Subcutaneous abdominal adipose tissue (tissue), 5 donors: ENCODE measurements around the gene FOSB.
A peak's percentile ranks its signal among the peaks of the same experiment; 100 is the strongest.

Experiments
- H3K27ac ChIP-seq: one replicate; pipeline ENCODE4 v1.7.0; 2013; ENCODE audit warnings: low read depth, mild to moderate bottlenecking, inconsistent platforms, low read length, moderate library complexity
- H3K27me3 ChIP-seq, 5 donors: one replicate each; pipeline ENCODE4 v1.7.0; 2013; ENCODE audit warnings: low read length in 5 of 5, inconsistent platforms in 1 of 5; ENCODE audit not compliant: control insufficient read depth in 5 of 5, insufficient read depth in 4 of 5
- H3K36me3 ChIP-seq, 5 donors: one replicate each; pipeline ENCODE4 v1.7.0; 2013; ENCODE audit warnings: low read length in 5 of 5; ENCODE audit not compliant: control insufficient read depth in 5 of 5, insufficient read depth in 5 of 5
- H3K4me1 ChIP-seq, 5 donors: one replicate each; pipeline ENCODE4 v1.7.0; 2013; ENCODE audit warnings: low read length in 5 of 5, mild to moderate bottlenecking in 3 of 5, moderate library complexity in 1 of 5; ENCODE audit not compliant: control insufficient read depth in 5 of 5, insufficient read depth in 5 of 5
- H3K4me3 ChIP-seq, 5 donors: one replicate each; pipeline ENCODE4 v1.7.0; 2013; ENCODE audit warnings: low read length in 5 of 5, low read depth in 1 of 5
- H3K9ac ChIP-seq, 5 donors: one replicate each; pipeline ENCODE4 v1.7.0; 2013; ENCODE audit warnings: low read length in 5 of 5, mild to moderate bottlenecking in 4 of 5, moderate library complexity in 3 of 5
- H3K9me3 ChIP-seq, 5 donors: one replicate each; pipeline ENCODE4 v1.7.0; 2013; ENCODE audit warnings: low read length in 5 of 5; ENCODE audit not compliant: control insufficient read depth in 5 of 5
- donor health status: healthy.
- donor health status: healthy.
- donor health status: healthy.
- donor health status: healthy.
- donor health status: healthy.

The FOSB gene

GRCh38 chr19:45501730-45502014 is 33.9 kb downstream of the FOSB start:
- peak overlapping the region; percentile 30 for H3K27ac ChIP-seq
- no peak overlapping the region for H3K9ac ChIP-seq
- H3K9me3 ChIP-seq: no peaks in the 10 kb centered on the region
- H3K27me3 ChIP-seq: peaks cover 10 to 18% (median 15%) of the 10 kb centered on the region in 5 donors
- no peaks in the 10 kb centered on the region for H3K36me3 ChIP-seq
- H3K4me3 ChIP-seq: peak overlapping the region in 1 of 5 donors; percentile 7
- H3K4me1 ChIP-seq: peaks cover 0 to 49% (median 29%) of the 10 kb centered on the region in 5 donors

- peak overlapping the region; percentile 30 for H3K27ac ChIP-seq
- H3K9me3 ChIP-seq: no peaks in the 10 kb centered on the region
- peaks cover 0 to 51% (median 30%) of the 10 kb centered on the region in 5 donors for H3K4me1 ChIP-seq
- peaks cover 10 to 18% (median 15%) of the 10 kb centered on the region in 5 donors for H3K27me3 ChIP-seq
- H3K9ac ChIP-seq: no peak overlapping the region
- peak overlapping the region in 1 of 5 donors; percentile 7 for H3K4me3 ChIP-seq
- H3K36me3 ChIP-seq: no peaks in the 10 kb centered on the region
These were observed 34.3 kb downstream of the FOSB start for GRCh38 chr19:45502111-45502510.

DNA sequence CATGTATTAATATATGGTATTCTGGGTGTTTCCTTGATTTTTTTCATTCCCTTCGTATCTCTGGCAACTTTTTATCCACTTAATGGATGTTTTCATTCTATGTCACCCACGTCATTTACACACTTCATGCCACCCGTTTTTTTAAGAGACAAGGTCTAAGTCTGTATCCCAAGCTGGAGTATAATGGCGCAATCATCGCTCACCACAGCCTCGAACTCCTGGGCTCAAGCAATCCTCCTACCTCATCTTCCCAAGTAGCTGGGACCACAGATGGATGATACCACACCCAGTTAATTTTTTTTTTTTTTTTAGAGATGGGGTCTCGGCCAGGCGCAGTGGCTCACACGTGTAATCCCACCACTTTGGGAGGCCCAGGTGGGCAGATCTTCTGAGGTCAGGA is 36.1 kb downstream of the FOSB start:
- H3K9ac ChIP-seq: no peak overlapping the region

DNA sequence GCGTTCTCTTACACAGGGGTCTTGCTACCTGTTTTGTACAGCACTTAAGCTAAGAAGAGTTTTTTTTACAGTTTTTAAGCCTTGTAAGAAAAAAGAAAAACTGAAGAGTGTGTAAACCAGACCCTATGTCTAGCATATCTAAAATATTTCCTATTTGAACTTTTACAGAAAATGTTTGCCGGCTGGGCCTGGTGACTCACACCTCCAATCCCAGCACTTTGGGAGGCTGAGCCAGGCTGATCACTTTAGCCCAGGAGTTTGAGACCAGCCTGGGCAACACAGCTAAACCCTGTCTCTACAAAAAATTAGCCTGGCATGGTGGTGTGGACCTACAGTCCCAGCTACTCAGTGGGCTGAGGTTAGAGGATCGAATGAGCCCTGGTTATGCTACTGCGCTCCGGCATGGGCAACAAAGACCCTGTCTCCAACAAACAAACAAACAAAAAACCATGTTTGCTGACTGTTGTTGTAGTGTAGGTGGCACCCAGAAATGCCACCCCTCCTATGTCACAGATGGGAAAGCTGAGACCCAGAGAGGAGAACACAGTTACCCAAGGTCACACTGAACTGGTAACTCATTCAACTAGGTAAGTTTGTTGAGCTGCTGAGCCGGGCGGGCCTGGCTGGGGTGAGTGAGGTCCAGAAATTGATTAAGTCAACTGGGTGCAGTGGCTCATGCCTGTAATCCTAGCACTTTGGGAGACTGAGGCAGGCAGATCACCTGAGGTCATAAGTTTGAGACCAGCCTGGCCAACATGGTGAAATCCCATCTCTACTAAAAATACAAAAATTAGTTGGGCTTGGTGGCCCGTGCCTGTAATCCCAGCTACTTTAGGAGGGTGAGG is 37.6 kb downstream of the FOSB start:
- Histone ChIP-seq H3K36me3 (no peaks in the 10 kb centered on the region), H3K9me3 (no peaks in the 10 kb centered on the region), H3K27me3 (peaks cover 0 to 6% (median 0%) of the 10 kb centered on the region in 5 donors), H3K4me3 (no peak overlapping the region), H3K9ac (no peak overlapping the region), H3K4me1 (peaks cover 0 to 51% (median 38%) of the 10 kb centered on the region in 5 donors), H3K27ac (peak overlapping the region; percentile 87)

More for the DNA sequence above, 36.1 kb downstream of the FOSB start:
- Histone ChIP-seq H3K27ac (no peak overlapping the region), H3K36me3 (no peaks in the 10 kb centered on the region), H3K4me3 (no peak overlapping the region), H3K4me1 (peaks cover 0 to 49% (median 33%) of the 10 kb centered on the region in 5 donors), H3K9me3 (no peaks in the 10 kb centered on the region), H3K27me3 (peaks cover 5 to 12% (median 7%) of the 10 kb centered on the region in 5 donors)

GRCh38 chr19:45505996-45506245 is 38.1 kb downstream of the FOSB start:
- peaks cover 0 to 6% (median 0%) of the 10 kb centered on the region in 5 donors for H3K27me3 ChIP-seq
- H3K9ac ChIP-seq: peak overlapping the region in 3 of 5 donors; percentile 53 to 88 (median 73)
- H3K9me3 ChIP-seq: no peaks in the 10 kb centered on the region
- H3K4me3 ChIP-seq: peak overlapping the region in 4 of 5 donors; percentile 61 to 93 (median 86)
- peak overlapping the region; percentile 87 for H3K27ac ChIP-seq
- no peaks in the 10 kb centered on the region for H3K36me3 ChIP-seq
- H3K4me1 ChIP-seq: peaks cover 0 to 53% (median 38%) of the 10 kb centered on the region in 5 donors

DNA sequence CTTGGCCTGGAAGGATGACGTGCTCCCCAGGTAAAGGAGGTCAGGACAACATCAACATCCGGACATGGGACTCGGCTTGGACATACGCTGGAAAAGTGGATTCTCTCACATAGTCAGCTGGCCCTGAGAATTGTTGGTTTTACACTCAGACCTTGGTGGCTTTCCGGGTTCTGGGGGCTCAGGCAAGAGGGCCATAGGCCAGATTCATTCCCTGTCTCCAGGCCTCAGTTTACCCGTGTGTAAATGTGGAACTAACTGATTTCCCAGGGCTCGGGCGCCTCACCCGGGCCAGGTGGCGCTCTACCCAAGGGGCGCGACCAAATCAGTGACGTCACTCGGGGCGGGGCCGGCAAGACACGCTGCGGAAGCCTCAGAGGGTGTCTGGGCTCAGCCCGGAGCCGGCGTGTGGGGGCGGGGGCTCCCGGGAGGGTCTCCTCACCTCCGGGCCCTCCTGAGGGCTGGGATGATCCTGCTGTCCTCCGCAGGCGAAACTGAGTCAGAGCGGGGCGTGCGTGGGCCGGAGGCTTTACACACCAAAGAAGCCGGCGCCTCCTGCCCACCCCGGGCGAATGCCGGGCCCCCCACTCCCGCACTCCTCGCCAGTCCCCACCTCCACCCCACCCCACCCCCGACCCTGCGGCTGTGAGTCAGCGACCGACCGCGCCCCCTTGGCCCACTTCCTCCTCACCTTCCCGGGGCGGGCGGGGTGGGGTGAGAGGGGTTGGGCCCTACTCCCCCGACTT is 38.6 kb downstream of the FOSB start:
- H3K9ac ChIP-seq: peak overlapping the region in 4 of 5 donors; percentile 53 to 92 (median 88)
- no peaks in the 10 kb centered on the region for H3K36me3 ChIP-seq
- H3K9me3 ChIP-seq: no peaks in the 10 kb centered on the region
- H3K27me3 ChIP-seq: peaks cover 0 to 4% (median 0%) of the 10 kb centered on the region in 5 donors
- H3K4me1 ChIP-seq: peaks cover 0 to 53% (median 39%) of the 10 kb centered on the region in 5 donors
- peak overlapping the region; percentile 80 to 97 (median 93) for H3K4me3 ChIP-seq
- H3K27ac ChIP-seq: peak overlapping the region; percentile 87

DNA sequence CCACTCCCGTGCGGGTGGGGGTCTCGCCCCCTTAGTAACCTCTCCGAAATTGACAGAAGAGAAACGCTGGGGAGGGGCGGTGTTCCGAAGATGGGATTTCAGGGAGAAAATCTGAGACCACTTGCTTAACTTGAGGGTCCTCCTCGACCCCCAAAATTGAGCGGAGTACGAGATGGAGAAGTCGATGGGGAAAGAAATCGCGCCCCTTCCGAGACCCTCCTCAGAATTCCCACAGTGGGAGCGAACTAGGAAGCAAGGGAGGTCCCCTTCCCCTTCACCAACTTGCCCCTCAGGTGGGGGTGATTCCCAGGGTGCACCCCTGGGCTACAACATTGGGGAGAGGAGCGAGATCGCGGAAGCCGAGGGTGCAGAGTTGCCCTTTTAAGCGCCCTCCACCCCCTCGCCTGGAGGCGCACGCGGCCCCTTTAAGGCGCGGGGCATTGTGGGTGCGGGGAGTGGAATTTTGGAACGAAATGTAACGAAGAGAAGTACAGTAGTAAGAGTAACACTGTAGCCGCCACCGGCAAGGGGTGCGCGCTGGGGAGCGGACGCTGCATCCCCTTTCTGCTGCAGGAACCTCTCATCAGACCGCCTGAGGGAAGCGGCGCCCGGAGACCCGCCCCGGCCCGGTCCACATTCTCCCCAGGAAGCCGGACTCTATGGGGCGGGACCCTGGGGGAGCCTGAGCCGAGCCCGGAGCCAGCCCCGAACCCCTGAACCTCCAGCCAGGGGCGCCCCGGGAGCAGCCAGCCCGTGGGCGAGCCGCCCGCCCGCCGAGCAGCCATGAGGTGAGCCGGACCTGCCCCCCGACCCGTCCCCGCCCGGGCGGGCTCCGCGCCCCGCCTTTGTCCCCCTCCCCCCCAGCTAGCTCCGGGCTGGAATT is 39.4 kb downstream of the FOSB start, which contains the start of gene VASP:
VASP (plus strand) TSS at position 491 of the 883 bp plus-strand sequence; CDS start at position 784, 293 bp downstream.
- Histone ChIP-seq H3K9ac (peak within 1 kb of the TSS; percentile 77 to 94 (median 88)), H3K9me3 (no peaks in the 10 kb centered on the region), H3K27ac (peak within 1 kb of the TSS; percentile 87), H3K27me3 (no peaks in the 10 kb centered on the region), H3K4me3 (peak within 1 kb of the TSS; percentile 80 to 97 (median 93)), H3K4me1 (peaks cover 0 to 55% (median 46%) of the 10 kb centered on the region in 5 donors), H3K36me3 (no peaks in the 10 kb centered on the region)

GRCh38 chr19:45507872-45508416 is 40.1 kb downstream of the FOSB start:
- no peaks in the 10 kb centered on the region for H3K9me3 ChIP-seq
- H3K9ac ChIP-seq: peak overlapping the region; percentile 48 to 94 (median 88)
- no peaks in the 10 kb centered on the region for H3K27me3 ChIP-seq
- no peaks in the 10 kb centered on the region for H3K36me3 ChIP-seq
- H3K4me1 ChIP-seq: peaks cover 0 to 58% (median 48%) of the 10 kb centered on the region in 5 donors
- H3K27ac ChIP-seq: peak overlapping the region; percentile 87
- H3K4me3 ChIP-seq: peak overlapping the region; percentile 80 to 96 (median 93)

DNA sequence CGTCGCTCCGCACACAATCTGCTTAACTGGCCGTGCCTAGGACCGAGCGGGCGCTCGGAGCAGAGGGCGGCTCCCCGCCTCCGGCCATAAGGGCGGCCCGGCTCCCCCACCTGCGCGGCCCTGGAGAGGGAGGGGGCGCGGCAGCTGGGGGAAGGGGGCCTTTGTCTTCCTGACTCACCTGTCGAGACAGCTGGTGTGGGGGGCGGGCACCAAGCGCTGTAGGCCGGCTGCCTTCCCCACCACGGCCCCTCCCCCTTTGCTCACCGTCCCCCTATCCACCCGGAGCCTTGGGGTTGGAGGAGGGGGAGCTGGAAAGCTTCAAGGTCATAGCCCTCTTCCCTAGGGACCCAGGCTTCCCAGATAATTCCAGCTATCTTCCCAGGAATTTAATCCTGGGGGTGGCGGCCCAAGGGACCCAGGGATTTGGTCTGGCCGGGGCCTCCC is 40.6 kb downstream of the FOSB start:
- Histone ChIP-seq H3K9ac (peak overlapping the region in 4 of 5 donors; percentile 88 to 94 (median 90)), H3K36me3 (no peaks in the 10 kb centered on the region), H3K27ac (peak overlapping the region; percentile 87), H3K4me3 (peak overlapping the region; percentile 80 to 96 (median 93)), H3K27me3 (no peaks in the 10 kb centered on the region), H3K9me3 (no peaks in the 10 kb centered on the region), H3K4me1 (peaks cover 0 to 62% (median 51%) of the 10 kb centered on the region in 5 donors)
